ENCODE data around the gene IL1B.

IL1B gene

DNA sequence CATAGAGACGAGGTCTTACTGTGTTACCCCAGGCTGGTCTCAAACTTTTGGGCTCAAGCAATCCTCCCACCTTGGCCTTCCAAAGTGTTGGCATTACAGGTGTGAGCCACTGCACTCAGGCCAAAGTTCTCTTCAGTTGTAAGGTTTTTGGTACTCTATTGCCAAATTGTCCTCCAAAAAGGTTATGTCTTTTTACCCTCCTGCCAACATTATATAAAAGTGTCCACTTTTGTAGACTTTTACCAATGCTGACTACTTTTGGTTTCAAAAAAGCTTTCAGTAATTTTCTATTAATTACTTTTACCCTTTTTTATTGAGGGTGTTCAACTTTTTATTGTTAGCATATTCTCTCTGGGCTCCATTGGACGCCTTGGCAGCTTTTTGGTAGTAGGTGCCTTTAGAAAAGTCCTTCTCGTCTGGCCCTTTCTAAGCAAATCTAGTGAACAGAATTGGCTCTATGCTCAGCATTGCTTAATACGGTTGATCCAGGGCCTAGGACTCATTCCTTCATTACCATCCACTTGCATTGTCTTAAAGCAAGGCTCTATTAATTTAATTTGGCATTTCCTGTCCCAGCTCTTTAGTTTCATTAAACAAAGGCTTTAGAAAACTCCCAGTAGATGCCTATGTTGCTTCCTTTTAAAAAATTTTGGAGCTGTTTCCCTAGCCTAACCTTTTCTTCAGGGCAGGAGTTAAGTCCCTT is 35.5 kb downstream of the IL1B start:
- DNase-seq = no peak

DNA sequence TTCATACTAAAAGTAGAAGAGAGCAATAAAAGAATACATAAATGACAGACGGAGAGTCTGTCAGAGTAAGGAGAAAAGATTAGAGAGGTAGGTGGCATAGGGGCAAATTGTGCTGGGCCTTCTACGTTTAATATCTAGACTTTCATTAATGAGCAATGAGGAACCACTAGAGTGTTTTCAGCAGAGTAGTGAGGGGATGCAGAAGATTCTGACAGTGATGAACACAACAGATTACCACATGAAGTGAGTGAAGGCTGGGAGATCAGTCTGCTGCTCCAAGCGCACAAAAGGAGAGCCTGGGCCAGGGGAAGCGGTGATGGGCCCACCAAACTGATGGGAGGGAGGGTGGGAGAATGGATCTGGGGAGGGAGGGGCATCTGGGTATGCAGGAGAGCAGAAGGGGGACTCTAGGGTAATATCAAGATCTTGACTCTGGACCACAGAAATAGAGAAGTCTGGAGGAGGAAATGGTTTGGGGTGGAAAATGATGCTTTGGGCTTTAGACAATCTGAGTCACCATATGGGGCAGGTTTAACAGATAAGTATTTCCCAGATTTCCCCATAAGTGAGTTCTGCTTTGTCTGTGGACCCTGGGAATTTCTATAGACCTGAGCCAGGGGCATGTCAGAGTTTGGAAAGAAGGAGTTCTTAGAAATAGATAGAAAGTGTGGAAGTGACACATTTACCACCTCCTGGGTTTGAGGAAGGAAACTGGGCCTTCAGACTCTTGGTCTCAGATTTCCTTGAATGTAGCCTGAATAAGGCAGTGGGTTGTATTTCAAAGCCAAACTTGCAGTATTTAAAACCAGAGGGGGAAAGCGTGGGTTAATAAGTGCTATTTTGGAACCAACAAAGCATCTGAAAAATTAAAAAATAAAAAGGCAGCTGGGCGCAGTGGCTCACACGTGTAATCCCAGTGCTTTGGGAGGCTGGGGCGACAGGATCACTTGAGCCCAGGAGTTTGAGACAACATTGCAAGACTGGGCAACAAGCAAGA is 37.3 kb downstream of the IL1B start:
- DNase-seq = no peak

DNA sequence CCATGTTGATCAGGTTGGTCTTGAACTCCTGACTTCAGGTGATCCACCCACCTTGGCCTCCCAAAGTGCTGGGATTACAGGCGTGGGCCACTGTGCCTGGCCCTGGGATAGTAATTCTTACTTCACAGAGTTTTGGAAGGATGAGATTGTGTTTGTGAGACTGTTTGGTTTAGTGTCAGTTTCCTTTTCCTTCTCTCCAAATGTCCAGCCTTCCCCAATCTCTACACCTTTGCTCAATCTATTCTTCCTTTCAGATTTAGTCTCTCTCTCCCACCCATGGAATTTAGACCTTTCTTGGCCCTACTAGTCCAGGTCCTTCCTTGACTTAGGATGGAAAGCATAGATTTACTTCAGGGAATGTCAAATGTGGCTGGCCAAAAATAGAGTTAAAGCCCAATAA is 40.1 kb downstream of the IL1B start:
- DNase-seq = no peak

DNA sequence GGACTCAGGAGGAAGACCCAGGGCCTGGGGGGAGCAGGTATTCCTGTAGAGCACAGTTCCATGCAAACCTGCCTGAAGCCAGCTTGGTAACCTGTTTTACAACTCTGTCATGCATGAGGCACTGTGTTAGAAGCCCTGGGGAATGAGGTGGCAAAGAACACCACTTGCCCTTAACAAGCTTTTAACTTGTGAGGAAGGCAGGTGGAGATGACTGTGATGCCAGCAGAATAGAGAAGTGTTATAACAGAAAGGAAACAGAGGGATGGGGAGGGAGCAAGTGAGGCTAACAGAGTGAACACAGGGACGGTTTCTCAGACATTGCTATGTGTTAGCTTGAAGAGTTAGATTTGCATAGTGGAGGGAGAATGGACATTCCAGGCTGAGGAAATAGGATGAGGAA is 40.8 kb downstream of the IL1B start:
- DNase-seq = no peak

DNA sequence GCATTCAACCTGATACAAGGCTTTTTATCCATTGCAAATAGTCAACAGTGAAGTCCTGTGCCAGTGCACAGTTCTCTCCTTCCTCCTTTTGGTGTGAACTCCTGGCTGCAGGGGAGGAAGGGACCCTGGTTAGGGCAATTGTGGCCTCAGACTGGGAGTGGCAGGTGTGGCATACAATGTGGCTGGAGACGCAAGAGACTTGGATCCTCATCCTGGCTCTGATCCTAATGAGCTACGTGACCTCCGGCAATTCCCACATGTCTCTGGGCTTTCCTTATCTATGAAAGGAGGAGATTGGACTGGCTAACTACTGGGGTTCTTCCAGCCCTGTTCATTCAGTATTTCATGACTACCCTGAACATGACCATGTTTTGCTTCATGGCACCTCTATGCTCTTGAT is 41.7 kb downstream of the IL1B start:
- DNase-seq = no peak

DNA sequence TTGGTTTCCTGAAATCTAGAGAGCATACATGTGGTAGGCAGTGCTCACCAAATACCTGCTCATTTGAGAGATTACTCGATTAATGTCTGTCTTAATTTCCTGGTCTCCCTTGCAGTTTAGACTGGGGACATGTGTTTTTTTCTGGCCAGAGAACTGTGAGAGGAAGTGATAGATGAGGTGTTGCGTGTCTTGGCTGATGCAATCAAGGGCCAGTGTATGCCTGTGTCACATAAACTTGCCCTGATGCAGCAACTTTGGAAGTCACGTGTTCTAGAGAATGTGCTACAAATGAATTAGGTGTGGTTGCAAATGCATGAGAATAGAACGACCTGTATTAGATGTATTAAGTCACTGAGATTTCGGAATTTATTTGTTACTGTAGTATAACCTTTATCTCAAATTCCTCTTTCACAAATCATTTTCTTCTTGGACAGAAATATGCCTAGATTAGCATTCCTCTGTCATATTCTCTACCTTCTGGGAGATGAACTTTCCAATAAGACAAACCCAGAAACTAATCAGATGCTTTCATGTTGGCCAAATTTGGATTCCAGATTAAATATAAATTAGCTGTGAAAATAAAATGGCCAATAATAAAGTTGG is 42.3 kb downstream of the IL1B start:
- DNase-seq = no peak

DNA sequence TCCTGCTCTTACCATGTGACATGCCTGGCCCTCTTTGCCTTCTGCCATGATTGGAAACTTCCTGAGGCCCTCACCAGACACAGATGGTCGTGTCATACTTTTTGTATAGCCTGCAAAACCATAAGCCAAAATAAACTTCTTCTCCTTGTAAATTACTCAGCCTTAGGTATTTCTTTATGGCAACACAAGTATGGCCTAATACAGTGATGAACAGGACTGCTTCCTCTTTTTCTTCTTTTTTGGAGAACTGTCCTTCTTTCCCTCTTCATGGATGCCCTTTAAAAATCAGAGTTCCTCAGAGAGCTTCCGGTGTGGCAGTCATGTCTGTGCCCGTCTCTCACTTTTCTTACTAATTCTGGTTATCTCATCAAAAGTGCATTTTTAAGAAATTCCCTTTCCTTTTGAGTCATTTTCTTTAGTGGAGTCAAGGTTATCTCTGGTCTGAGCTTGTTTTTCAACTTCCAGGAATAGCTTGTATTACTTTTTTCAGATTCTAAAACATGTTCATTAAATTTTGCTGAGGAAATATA is 43.1 kb downstream of the IL1B start:
- no peak for DNase-seq

DNA sequence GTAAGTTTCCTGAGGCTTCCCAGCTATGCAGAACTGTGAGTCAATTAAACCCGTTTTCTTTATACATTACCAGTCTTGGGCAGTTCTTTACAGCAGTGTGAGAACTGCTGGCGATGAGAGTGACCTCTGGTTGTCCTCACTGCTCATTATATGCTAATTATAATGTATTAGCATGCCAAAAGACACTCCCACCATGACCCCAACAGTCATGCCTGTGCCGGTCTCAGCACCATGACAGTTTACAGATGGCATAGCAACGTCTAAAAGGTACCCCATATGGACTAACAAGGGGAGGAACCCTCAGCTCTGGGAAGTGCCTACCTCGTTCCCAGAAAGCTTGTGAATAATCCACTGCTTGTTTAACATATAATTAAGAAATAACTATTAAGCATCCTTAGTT is 44.2 kb downstream of the IL1B start:
- no peak for DNase-seq

DNA sequence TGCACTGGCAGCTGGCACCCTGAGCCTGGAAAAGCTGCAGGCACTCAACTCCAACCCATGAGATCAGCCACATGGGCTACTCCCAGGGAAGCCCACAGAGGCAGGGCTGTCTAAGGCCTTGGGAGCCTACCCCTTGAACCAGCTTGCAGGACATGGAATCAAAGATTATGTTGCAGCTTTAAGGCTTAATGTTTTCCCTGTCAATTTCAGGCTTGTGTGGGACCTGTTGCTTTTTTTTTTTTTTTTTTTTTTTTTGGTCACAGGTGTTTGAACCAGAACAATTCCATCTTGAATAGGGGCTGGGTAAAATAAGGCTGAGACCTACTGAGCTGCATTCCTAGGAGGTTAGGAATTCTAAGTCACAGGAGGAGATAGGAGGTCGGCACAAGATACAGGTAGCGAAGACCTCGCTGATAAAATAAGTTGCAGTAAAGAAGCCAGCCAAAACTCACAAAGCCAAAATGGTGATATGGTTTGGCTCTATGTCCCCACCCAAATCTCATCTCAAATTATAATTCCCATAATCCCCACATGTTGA is 44.8 kb downstream of the IL1B start:
- no peak for DNase-seq

DNA sequence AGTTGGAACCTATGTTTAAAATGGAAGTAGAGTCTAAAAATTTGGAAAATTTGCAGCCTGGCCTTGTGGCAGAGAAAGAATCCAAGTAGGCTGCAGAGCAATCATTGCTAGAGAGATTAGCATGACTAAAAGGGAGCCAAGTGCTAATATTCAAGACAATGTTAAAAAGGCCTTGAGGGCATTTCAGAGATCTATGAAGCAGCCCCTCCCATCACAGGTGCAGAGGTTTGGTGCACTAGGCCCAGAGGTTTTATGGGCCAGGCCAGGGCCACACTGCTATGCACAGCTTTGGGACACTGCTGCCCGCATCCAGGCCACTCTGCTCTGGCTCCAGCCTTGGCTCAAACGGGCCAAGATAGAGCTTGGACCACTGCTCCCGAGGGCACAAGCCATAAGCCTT is 45.6 kb downstream of the IL1B start:
- DNase-seq = no peak

DNA sequence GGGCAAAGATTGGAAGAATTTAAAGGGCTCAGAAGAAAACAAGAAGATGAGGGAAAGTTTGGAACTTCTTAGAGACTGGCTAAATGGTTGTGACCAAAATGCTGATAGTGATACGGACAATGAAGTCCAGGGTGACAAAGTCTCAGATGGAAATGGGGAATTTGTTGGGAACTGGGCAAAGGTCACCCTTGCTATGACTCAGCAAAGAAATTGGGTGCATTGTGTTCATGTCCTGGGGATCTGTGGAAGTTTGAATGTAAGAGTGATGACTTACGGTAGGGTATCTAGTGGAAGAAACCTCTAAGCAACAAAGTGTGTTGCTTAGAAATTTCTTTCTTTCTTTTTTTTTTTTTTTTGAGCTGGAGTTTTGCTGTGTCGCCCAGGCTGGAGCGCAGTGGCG is 46.3 kb downstream of the IL1B start:
- no peak for DNase-seq

DNA sequence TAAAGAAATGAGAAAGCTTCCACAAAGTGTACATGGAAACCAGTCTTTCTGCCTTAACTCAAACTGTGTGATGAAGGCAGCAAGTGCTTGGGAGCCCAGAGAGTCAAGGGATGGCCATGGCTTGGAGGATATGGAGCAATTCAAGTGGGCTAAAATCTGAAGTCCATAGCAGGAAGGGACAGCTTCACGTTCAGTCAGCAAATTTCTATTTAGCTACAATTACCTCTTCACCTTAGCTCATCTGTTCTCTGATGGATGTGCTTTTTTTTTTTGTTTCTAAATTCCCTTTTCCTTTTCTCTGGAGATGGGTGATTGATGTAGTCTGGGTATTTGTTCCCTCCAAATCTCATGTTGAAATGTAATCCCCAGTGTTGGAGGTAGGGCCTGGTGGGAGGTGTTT is 47.4 kb downstream of the IL1B start:
- DNase-seq = no peak

DNA sequence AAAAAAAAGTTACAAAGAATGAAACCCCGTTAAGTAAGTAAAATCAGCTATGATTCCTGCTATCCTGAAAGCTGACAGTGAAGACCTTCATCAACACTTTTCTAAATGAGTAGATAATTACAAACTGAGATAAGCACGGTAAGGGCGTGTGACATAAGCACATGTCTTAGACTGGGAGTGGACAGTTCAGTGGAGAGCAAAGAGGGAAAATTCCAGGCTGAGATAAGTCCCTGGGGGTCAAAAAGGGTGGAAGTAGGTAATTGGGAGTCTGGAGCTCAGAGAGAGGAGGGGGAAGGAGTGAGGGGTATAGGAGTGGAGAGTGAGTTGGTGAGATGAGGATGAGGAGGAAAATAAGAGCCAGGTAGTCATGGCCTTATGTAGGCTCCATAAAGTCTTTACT is 47.9 kb downstream of the IL1B start:
- DNase-seq = no peak

DNA sequence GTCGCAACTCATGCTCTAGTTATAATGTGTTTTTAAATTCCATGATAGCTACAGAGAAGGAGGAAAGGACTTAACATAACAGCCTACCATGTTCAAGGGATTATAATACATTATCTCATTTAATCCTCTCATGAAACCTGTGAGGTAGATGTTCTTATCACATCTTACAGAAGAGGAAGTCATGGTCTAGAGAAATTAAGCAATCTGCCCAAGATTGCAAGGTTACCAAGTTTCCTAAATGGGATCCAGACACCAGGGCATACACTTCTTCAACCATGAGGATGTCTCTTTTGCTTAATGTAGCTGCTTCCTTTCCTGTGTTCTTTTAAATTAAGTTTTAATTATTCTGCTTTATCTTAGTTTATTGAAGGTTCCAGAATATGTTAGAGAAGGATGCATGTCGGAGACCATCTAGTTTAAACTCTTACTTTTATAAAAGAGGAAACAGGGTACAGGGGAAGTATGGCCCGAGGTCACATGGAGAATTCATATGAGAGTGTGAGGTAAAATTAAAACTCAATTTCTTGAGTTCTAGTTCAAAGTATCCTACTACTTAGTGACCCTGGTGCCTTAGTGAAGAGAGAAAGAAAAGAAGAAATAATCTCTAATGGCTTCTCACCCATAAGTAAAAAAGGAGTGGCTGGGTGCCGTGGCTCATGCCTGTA is 48.7 kb downstream of the IL1B start:
- no peak for DNase-seq

DNA sequence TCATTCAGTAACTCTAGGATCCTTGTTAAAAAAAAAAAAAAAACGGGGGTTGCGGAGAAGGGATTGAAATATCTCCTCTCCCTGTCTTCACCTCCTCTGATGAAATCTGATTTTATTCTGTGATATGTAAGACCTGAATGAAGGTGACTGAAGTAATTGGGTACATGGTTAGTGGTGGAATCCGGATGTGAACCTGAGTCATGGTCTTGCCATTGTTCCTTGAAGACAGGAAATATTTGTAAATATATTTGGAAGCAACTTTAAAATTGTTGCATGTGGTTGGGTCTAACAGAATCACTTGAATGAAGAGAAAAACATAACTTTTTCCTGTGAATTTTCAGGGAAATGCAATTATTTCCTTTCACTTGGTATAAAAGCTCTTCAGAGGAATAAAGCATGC is 49.3 kb downstream of the IL1B start:
- no peak for DNase-seq

DNA sequence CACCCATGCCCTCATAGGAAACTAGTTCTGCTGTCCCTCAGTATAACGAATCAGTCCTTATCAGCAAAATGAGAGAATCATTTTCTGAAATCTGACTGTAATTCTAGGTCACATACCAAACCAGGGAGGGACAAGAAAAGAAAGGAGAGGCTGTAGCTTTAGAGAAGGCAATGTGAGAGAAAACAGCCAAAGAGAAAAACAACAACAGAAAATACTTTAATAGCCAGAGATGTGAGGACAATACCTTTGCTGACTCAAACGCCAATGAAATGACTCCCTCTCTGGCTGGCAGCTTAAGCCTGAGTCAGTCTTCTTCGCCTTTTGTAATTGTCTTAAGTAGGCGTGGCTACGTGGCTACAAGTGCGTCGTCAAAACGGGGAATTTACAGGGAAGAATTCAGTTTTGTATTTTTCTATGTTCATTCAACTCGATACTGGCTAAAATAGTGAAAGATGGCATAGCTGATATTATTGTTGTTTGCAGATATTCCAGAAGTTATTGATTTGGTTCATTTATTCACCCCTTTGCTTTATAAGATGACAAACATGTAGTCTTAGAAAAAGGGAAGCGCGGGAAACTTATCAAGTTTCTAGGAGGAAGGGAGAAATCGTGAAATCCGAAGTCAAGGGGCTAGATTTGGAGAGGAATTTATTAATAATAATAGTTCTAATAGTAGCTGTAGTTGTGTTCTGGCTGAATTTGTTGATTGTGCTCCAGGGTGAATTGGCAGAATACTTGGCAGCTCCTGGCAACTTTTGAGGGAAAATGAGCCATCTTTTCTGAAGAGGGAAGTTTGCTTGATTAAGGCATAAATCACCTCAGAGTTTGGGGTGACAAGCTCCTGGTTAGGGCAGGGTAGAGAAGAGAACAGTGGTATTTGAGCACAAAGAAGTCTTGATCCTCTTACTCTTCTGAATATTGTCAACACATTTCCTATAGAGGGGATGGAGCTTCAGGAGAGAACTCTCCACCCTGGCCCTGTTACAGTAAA is 52.1 kb downstream of the IL1B start, which contains the start of gene IL1A:
Gene IL1A, minus strand, starts transcription at position 295 of the 991 bp plus-strand sequence. CDS start 723 bp downstream, outside the sequence.
- no peak for DNase-seq

DNA sequence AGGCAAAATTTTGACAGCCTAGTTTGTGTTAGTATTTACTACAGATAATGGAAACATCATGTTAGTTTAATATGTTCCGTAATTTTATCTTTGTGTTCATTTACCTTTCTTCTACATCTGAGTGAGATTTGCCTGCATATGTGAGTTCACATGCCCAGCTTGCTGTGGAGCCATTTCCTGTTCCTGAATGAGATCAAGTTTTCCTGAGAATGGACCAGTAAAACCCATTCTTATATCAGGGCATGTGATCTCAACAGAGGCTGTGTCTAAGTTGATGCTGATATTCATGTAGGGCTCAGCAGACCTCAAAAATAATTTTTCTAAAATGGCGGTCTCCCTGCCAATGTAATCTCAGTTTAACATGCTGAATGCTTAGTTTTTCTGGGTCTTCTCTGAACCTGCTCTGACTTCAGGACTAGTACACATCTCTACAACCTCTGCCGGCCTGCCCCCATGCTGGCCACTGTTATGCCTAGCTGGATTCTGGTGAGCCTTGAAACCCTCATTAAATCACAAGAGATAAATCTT is 53.3 kb downstream of the IL1B start:
- no peak for DNase-seq

DNA sequence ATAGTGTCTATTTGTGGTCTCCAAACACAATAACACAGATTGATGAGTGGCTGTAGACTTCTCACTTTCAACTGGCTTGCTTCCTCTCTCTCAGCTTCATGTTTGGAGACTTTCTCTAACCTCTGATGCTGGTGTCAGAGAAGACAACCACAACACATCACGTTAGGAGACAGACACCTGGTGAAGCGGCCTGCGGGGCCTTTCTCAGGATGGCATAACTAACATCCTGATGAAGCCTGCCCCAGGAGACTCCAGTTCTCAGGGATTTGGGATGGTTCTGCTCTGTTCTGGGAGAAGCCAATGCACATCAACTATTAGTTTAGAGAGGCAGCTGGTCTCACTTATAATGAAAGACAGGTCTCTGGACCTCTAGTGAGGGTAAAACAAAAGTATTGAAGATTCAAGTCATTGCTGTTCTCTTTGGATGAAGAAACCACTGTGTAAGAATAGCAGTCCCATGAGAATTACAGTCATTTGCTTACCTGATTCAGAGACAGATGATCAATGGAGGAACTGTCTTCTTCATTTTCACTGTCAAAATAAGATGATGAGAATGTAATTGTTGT is 54.3 kb downstream of the IL1B start:
- DNase-seq = no peak

Measured in activated CD4-positive, CD25-positive, alpha-beta regulatory T cell treated with anti-CD3 and anti-CD28 coated beads, Interleukin-2, amount 50 U/mL, for 72 hours (primary cell).